Measurements from ENCODE around the gene NOS3. TPM values are rescaled to one million over a fixed set of nuclear protein-coding genes. Genes with fewer than 3 reads are reported as not detected.
A peak's percentile ranks its signal among the peaks of the same experiment; 100 is the strongest.

NOS3 gene
- total and polyA plus RNA-seq, 9 of the 15 experiments (the other 6 are each of a cell fraction or from before 2014, with no cell fraction given), result 1.1 to 121 (median 23.6) TPM

- TF ChIP-seq ZNF398 (CRISPR knock-in tag; IDR thresholded peaks at IDR 0.05), result no peak
- no peak for TF ChIP-seq ZNF561 (CRISPR knock-in tag; conservative IDR thresholded peaks at IDR 0.05)
- TF ChIP-seq MAZ (CRISPR knock-in tag; conservative IDR thresholded peaks at IDR 0.05 in 1 of 2, IDR thresholded peaks at IDR 0.05 in 1 of 2), result no peak
- TF ChIP-seq KDM5B (IDR thresholded peaks at IDR 0.05; ENCODE audit: insufficient replicate concordance, low read depth, low read length), result peak; percentile 37
- TF ChIP-seq NR4A1 (CRISPR knock-in tag; IDR thresholded peaks at IDR 0.05), result no peak
- no peak for TF ChIP-seq NR4A1 (tag; IDR thresholded peaks at IDR 0.05)
- no peak for TF ChIP-seq CCNT2 (IDR thresholded peaks at IDR 0.05; ENCODE audit: borderline replicate concordance, extremely low read depth, insufficient read length, low read depth, low read length)
- no peak for TF ChIP-seq E2F8 (IDR thresholded peaks at IDR 0.05; ENCODE audit: low read depth, partially characterized antibody)
- TF ChIP-seq SIX5 (IDR thresholded peaks at IDR 0.05; ENCODE audit: borderline replicate concordance in 1 of 2, insufficient read depth in 1 of 2, low read depth in 1 of 2, low read length in 2 of 2), result no peak
- TF ChIP-seq CTCF (IDR thresholded peaks at IDR 0.05 in 2 of 3, conservative IDR thresholded peaks at IDR 0.05 in 1 of 3; ENCODE audit: insufficient read depth in 2 of 3, low read depth in 1 of 3, low read length in 3 of 3), result peak in 2 of 3 experiments; percentile 31; a peak in 4 of 6 replicates
- TF ChIP-seq LCOR (CRISPR knock-in tag; IDR thresholded peaks at IDR 0.05), result 0 out of 2 replicates have a peak, but pooled peaks have one; percentile 42
- TF ChIP-seq CHD4 (IDR thresholded peaks at IDR 0.05; ENCODE audit: insufficient read depth, insufficient replicate concordance, low read depth, low read length, poor library complexity, severe bottlenecking), result peak; percentile 42
- TF ChIP-seq CREM (IDR thresholded peaks at IDR 0.05; ENCODE audit: low read depth), result 0 out of 2 replicates have a peak, but pooled peaks have one; percentile 4
- TF ChIP-seq TRIM28 (IDR thresholded peaks at IDR 0.05), result no peak
- no peak for TF ChIP-seq SOX6 (IDR thresholded peaks at IDR 0.05)
- no peak for TF ChIP-seq RAD51 (IDR thresholded peaks at IDR 0.05; ENCODE audit: borderline replicate concordance, low read depth)
- TF ChIP-seq SRSF1 (IDR thresholded peaks at IDR 0.05; ENCODE audit: low read depth, low read length), result no peak
- 0 out of 2 replicates have a peak, but pooled peaks have one; percentile 5 for TF ChIP-seq CXXC5 (CRISPR knock-in tag; IDR thresholded peaks at IDR 0.05)
- peak; percentile 99; the same call in 1 of the 2 replicates for TF ChIP-seq SREBF2 (CRISPR knock-in tag; IDR thresholded peaks at IDR 0.05)
- no peak for TF ChIP-seq HNRNPK (IDR thresholded peaks at IDR 0.05; ENCODE audit: low read depth, low read length, poor library complexity, severe bottlenecking)
Measured at GRCh38 chr7:151060416-151061212, 69.8 kb downstream of the NOS3 start (continued).

All from K562 (cell line).